ENCODE data around the gene MACROH2A1. TPM values are rescaled to one million over a fixed set of nuclear protein-coding genes. Genes with fewer than 3 reads are reported as not detected.
A peak's percentile ranks its signal among the peaks of the same experiment; 100 is the strongest.

Gene MACROH2A1
- total RNA-seq, 4 donors from 2014 or later = 182 to 443 (median 319) TPM

- TF ChIP-seq, protein P1, sequence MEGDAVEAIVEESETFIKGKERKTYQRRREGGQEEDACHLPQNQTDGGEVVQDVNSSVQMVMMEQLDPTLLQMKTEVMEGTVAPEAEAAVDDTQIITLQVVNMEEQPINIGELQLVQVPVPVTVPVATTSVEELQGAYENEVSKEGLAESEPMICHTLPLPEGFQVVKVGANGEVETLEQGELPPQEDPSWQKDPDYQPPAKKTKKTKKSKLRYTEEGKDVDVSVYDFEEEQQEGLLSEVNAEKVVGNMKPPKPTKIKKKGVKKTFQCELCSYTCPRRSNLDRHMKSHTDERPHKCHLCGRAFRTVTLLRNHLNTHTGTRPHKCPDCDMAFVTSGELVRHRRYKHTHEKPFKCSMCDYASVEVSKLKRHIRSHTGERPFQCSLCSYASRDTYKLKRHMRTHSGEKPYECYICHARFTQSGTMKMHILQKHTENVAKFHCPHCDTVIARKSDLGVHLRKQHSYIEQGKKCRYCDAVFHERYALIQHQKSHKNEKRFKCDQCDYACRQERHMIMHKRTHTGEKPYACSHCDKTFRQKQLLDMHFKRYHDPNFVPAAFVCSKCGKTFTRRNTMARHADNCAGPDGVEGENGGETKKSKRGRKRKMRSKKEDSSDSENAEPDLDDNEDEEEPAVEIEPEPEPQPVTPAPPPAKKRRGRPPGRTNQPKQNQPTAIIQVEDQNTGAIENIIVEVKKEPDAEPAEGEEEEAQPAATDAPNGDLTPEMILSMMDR (IDR thresholded peaks at IDR 0.05) = no peak
- DNase-seq (ENCODE audit: low spot score) (no peak), ATAC-seq (ENCODE audit: low FRiP score) (no peak)
Measured at GRCh38 chr5:135417083-135417482, 18.1 kb upstream of the MACROH2A1 start.

DNA sequence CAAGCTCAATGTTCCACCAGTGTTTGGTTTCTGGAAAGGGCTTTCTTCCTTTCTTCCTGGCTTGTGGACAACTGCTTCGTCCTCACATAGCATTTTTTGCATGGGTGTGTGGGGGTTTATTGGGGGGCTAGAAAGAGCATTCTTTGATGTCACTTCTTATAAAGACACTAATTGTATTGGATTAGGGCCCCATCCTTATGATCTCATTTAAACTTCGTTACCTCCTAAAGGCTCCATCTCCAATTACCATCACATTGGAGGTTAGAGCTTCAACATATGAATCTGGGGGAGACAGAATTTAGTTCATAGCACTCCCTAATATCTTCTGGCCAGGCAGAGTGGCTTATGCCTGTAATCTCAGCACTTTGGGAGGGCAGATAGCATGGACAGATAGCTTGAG lies 6.1 kb upstream of the MACROH2A1 start:
- TF ChIP-seq, protein P1 (IDR thresholded peaks at IDR 0.05) = no peak
- no peak for DNase-seq (ENCODE audit: low spot score)
- no peak for ATAC-seq (ENCODE audit: low FRiP score)

- DNase-seq (ENCODE audit: low spot score) = no peak
- TF ChIP-seq, protein P1 (IDR thresholded peaks at IDR 0.05) = no peak
- no peak for ATAC-seq (ENCODE audit: low FRiP score)
Measured at GRCh38 chr5:135402031-135402430, 3.0 kb upstream of the MACROH2A1 start.

GRCh38 chr5:135400866-135401265 lies 1.8 kb upstream of the MACROH2A1 start:
- TF ChIP-seq, protein P1 (IDR thresholded peaks at IDR 0.05) = no peak
- DNase-seq (ENCODE audit: low spot score) = no peak
- no peak for ATAC-seq (ENCODE audit: low FRiP score)

GRCh38 chr5:135399794-135400542 lies 937 bp upstream of the MACROH2A1 start:
- DNase-seq (ENCODE audit: low spot score) = no peak
- TF ChIP-seq, protein P1 (IDR thresholded peaks at IDR 0.05) = no peak

GRCh38 chr5:135398160-135398854 lies 724 bp downstream of the MACROH2A1 start:
- peak; percentile 22 for ATAC-seq (ENCODE audit: low FRiP score)
- no peak for DNase-seq (ENCODE audit: low spot score)
- TF ChIP-seq, protein P1 (IDR thresholded peaks at IDR 0.05) = no peak

More at GRCh38 chr5:135399794-135400542, 937 bp upstream of the MACROH2A1 start:
- ATAC-seq (ENCODE audit: low FRiP score) = no peak

All from omental fat pad (tissue), 4 donors.